Upper lobe of right lung (tissue), 1 donor: ENCODE results near the gene CTDP1. TPM values are rescaled to one million over a fixed set of nuclear protein-coding genes. Genes with fewer than 3 reads are reported as not detected.

Experiments used
- ATAC-seq: fragments of 200-7000 bp; cut with Tn5 transposase; one replicate; pipeline ENCODE4 v1.9.1; 2020; ENCODE audit warnings: mild to moderate bottlenecking, moderate library complexity
- DNase-seq: peaks from one replicate; pipeline ENCODE4 v3.0.0-alpha.2; 2020
- H3K27ac ChIP-seq: fragments of 200-600 bp; one replicate; pipeline ENCODE4 v1.8.0; 2022
- H3K27me3 ChIP-seq: fragments of 200-600 bp; one replicate; pipeline ENCODE4 v1.8.0; 2022; ENCODE audit warnings: mild to moderate bottlenecking
- H3K36me3 ChIP-seq: fragments of 200-600 bp; one replicate; pipeline ENCODE4 v1.8.0; 2022
- H3K4me1 ChIP-seq: fragments of 200-600 bp; one replicate; pipeline ENCODE4 v1.8.0; 2022
- H3K4me3 ChIP-seq: fragments of 200-600 bp; one replicate; pipeline ENCODE4 v1.8.0; 2022; ENCODE audit warnings: mild to moderate bottlenecking
- H3K9me3 ChIP-seq: fragments of 200-600 bp; one replicate; pipeline ENCODE4 v1.8.0; 2022
- intact Hi-C: fragments of 100-400 bp; cut with DNase I; formaldehyde crosslinking; loops from one replicate; pipeline ENCODE4 v1.11.0; 2022
- total RNA-seq: library from RNA; stranded (reverse); fragmentation: NEBNext Ultra II Directional; extraction: Animal tissue kit (Norgen Biotek cat#: 25700); gene quantifications from one replicate; pipeline ENCODE4 v1.2.1, GENCODE V29; 2021
- TF ChIP-seq, protein P1 (sequence below): fragments of 200-600 bp; IDR thresholded peaks from one replicate; pipeline ENCODE4 v1.8.0; 2022; ENCODE audit warnings: antibody characterized with exemption
- donor health status: DM: no; HTN: yes; CAD: no; lungs with severe emphysema.

CTDP1 gene
- total RNA-seq, 1 donor from 2014 or later, result 23.0 TPM

DNA sequence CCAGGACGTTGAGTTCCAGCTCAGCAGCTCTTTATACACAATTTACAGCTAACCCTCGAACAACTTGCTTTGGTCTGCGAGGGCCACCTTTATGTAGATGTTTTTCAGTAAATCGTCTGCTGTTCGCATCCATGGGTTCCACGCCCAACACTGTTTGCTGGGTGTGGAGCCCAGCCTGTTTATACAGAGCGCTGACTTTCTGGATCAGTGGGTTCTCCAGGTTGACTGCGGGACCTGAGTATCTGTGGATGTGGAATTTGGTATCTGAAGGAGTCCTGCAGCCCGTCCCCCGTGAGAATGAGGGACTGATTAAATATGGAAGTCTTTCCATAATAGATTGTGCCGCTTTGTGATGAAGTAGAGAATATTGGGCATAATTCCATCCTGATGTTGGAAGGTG lies 2.9 kb downstream of the CTDP1 start:
- TF ChIP-seq, protein P1, sequence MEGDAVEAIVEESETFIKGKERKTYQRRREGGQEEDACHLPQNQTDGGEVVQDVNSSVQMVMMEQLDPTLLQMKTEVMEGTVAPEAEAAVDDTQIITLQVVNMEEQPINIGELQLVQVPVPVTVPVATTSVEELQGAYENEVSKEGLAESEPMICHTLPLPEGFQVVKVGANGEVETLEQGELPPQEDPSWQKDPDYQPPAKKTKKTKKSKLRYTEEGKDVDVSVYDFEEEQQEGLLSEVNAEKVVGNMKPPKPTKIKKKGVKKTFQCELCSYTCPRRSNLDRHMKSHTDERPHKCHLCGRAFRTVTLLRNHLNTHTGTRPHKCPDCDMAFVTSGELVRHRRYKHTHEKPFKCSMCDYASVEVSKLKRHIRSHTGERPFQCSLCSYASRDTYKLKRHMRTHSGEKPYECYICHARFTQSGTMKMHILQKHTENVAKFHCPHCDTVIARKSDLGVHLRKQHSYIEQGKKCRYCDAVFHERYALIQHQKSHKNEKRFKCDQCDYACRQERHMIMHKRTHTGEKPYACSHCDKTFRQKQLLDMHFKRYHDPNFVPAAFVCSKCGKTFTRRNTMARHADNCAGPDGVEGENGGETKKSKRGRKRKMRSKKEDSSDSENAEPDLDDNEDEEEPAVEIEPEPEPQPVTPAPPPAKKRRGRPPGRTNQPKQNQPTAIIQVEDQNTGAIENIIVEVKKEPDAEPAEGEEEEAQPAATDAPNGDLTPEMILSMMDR, result no peak
- H3K27me3 ChIP-seq, result no peaks in the 10 kb centered on the region
- intact Hi-C loops, result no loop called here
- no peaks in the 10 kb centered on the region for H3K9me3 ChIP-seq
- no peak overlapping the region for H3K27ac ChIP-seq
- peaks cover 22% of the 10 kb centered on the region for H3K4me1 ChIP-seq
- DNase-seq (no peak), ATAC-seq (no peak)
- H3K4me3 ChIP-seq, result no peak overlapping the region
- no peaks in the 10 kb centered on the region for H3K36me3 ChIP-seq

GRCh38 chr18:79682894-79683625 lies 3.5 kb downstream of the CTDP1 start:
- intact Hi-C loops, result no loop called here
- Histone ChIP-seq H3K4me1 (peaks cover 18% of the 10 kb centered on the region), H3K36me3 (no peaks in the 10 kb centered on the region), H3K4me3 (no peak overlapping the region), H3K9me3 (no peaks in the 10 kb centered on the region), H3K27me3 (no peaks in the 10 kb centered on the region), H3K27ac (no peak overlapping the region)
- no peak for ATAC-seq
- no peak for DNase-seq
- TF ChIP-seq, protein P1, result no peak

- DNase-seq (no peak), ATAC-seq (no peak)
- TF ChIP-seq, protein P1, result no peak
- H3K4me1 ChIP-seq, result peaks cover 14% of the 10 kb centered on the region
- H3K27me3 ChIP-seq, result no peaks in the 10 kb centered on the region
- no peaks in the 10 kb centered on the region for H3K36me3 ChIP-seq
- H3K9me3 ChIP-seq, result no peaks in the 10 kb centered on the region
- intact Hi-C loops, result no loop called here
- no peak overlapping the region for H3K4me3 ChIP-seq
- H3K27ac ChIP-seq, result no peak overlapping the region
Observed at GRCh38 chr18:79683626-79684282, 4.2 kb downstream of the CTDP1 start.

GRCh38 chr18:79684283-79684631 lies 4.7 kb downstream of the CTDP1 start:
- H3K4me3 ChIP-seq, result no peak overlapping the region
- TF ChIP-seq, protein P1, result no peak
- DNase-seq, result no peak
- H3K27ac ChIP-seq, result no peak overlapping the region
- intact Hi-C loops, result no loop called here
- H3K27me3 ChIP-seq, result no peaks in the 10 kb centered on the region
- H3K36me3 ChIP-seq, result no peaks in the 10 kb centered on the region
- ATAC-seq, result no peak
- no peaks in the 10 kb centered on the region for H3K9me3 ChIP-seq
- peaks cover 14% of the 10 kb centered on the region for H3K4me1 ChIP-seq

- Histone ChIP-seq H3K36me3 (no peaks in the 10 kb centered on the region), H3K9me3 (no peaks in the 10 kb centered on the region), H3K4me3 (no peak overlapping the region), H3K27me3 (no peaks in the 10 kb centered on the region), H3K4me1 (peaks cover 14% of the 10 kb centered on the region), H3K27ac (no peak overlapping the region)
- no peak for DNase-seq
- no peak for ATAC-seq
- intact Hi-C loops, result no loop called here
- TF ChIP-seq, protein P1, result no peak
Observed at GRCh38 chr18:79684787-79685186, 5.2 kb downstream of the CTDP1 start.
